HG03064 (cell line): ENCODE data around the gene ST7.

Experiments used
- ATAC-seq: cut with Tn5 transposase; IDR thresholded peaks from one replicate; pipeline ENCODE4 v1.9.1; 2021; ENCODE audit warnings: low read depth; ENCODE audit not compliant: unreplicated experiment

Gene ST7

GRCh38 chr7:117048114-117048866 is 95.0 kb downstream of the ST7 start:
- no peak for ATAC-seq

- ATAC-seq, result no peak
These were observed 95.6 kb downstream of the ST7 start for GRCh38 chr7:117048882-117049281.

GRCh38 chr7:117051808-117052207 is 98.5 kb downstream of the ST7 start:
- ATAC-seq, result no peak

- no peak for ATAC-seq
These were observed 100.1 kb downstream of the ST7 start for GRCh38 chr7:117053432-117053831.

- ATAC-seq, result no peak
These were observed 108.5 kb downstream of the ST7 start for GRCh38 chr7:117061751-117062150.

GRCh38 chr7:117062300-117062699 is 109.0 kb downstream of the ST7 start:
- ATAC-seq, result no peak

GRCh38 chr7:117064688-117065087 is 111.4 kb downstream of the ST7 start:
- ATAC-seq, result no peak

GRCh38 chr7:117065571-117066150 is 112.4 kb downstream of the ST7 start:
- ATAC-seq, result no peak

GRCh38 chr7:117066668-117067067 is 113.4 kb downstream of the ST7 start:
- ATAC-seq, result no peak

GRCh38 chr7:117067340-117067739 is 114.0 kb downstream of the ST7 start:
- ATAC-seq, result no peak

- no peak for ATAC-seq
These were observed 115.3 kb downstream of the ST7 start for GRCh38 chr7:117068511-117069145.

GRCh38 chr7:117069379-117069778 is 116.1 kb downstream of the ST7 start:
- peak; percentile 56 for ATAC-seq

GRCh38 chr7:117071551-117071950 is 118.2 kb downstream of the ST7 start:
- no peak for ATAC-seq

GRCh38 chr7:117072620-117073118 is 119.4 kb downstream of the ST7 start:
- peak; percentile 57 for ATAC-seq

GRCh38 chr7:117074378-117074777 is 121.1 kb downstream of the ST7 start:
- ATAC-seq, result no peak

- no peak for ATAC-seq
These were observed 122.6 kb downstream of the ST7 start for GRCh38 chr7:117075934-117076333.

GRCh38 chr7:117076426-117076943 is 123.2 kb downstream of the ST7 start:
- ATAC-seq, result no peak

- ATAC-seq, result no peak
These were observed 124.4 kb downstream of the ST7 start for GRCh38 chr7:117077658-117078057.

GRCh38 chr7:117082647-117083046 is 129.3 kb downstream of the ST7 start:
- no peak for ATAC-seq

GRCh38 chr7:117083648-117084047 is 130.3 kb downstream of the ST7 start:
- no peak for ATAC-seq

- ATAC-seq, result no peak
These were observed 131.0 kb downstream of the ST7 start for GRCh38 chr7:117084286-117084685.
